Glutamatergic neuron (in vitro differentiated cells): Measurements from ENCODE around the gene SRRM3. TPM values are rescaled to one million over a fixed set of nuclear protein-coding genes. Genes with fewer than 3 reads are reported as not detected.

Source experiments
- DNase-seq: peaks from one replicate; pipeline ENCODE4 v3.0.0; 2022
- H3K27ac Mint-ChIP-seq: one replicate; pipeline ENCODE4 v1.8.0; 2020; ENCODE audit warnings: mild to moderate bottlenecking, mixed read lengths, inconsistent platforms; ENCODE audit not compliant: unreplicated experiment
- H3K27me3 Mint-ChIP-seq: one replicate; pipeline ENCODE4 v1.8.0; 2020; ENCODE audit warnings: mild to moderate bottlenecking, moderate library complexity, mixed read lengths, inconsistent platforms; ENCODE audit not compliant: unreplicated experiment
- H3K36me3 Mint-ChIP-seq: one replicate; pipeline ENCODE4 v1.8.0; 2020; ENCODE audit warnings: mild to moderate bottlenecking, mixed read lengths, inconsistent platforms; ENCODE audit not compliant: unreplicated experiment
- H3K4me1 Mint-ChIP-seq: one replicate; pipeline ENCODE4 v1.8.0; 2020; ENCODE audit warnings: mild to moderate bottlenecking, low read depth, mixed read lengths, inconsistent platforms; ENCODE audit not compliant: unreplicated experiment
- H3K4me3 Mint-ChIP-seq: one replicate; pipeline ENCODE4 v1.8.0; 2020; ENCODE audit warnings: mild to moderate bottlenecking, mixed read lengths, inconsistent platforms; ENCODE audit not compliant: unreplicated experiment
- H3K9me3 Mint-ChIP-seq: one replicate; pipeline ENCODE4 v1.8.0; 2020; ENCODE audit warnings: mild to moderate bottlenecking, moderate library complexity, mixed read lengths, inconsistent platforms; ENCODE audit not compliant: unreplicated experiment
- total RNA-seq: library from RNA; stranded (reverse); fragmentation: NEBNext Ultra II Directional; extraction: Animal tissue kit (Norgen Biotek cat#: 25700); gene quantifications from one replicate; pipeline ENCODE4 v1.2.1, GENCODE V29; 2021; ENCODE audit not compliant: unreplicated experiment
- TF ChIP-seq, protein P1 (sequence below): fragments of 200-600 bp; sonication (generic); IDR thresholded peaks from one replicate; pipeline ENCODE4 v1.5.0; 2021; ENCODE audit not compliant: partially characterized antibody, unreplicated experiment

The SRRM3 gene
- total RNA-seq, 1 donor from 2014 or later = 154 TPM

DNA sequence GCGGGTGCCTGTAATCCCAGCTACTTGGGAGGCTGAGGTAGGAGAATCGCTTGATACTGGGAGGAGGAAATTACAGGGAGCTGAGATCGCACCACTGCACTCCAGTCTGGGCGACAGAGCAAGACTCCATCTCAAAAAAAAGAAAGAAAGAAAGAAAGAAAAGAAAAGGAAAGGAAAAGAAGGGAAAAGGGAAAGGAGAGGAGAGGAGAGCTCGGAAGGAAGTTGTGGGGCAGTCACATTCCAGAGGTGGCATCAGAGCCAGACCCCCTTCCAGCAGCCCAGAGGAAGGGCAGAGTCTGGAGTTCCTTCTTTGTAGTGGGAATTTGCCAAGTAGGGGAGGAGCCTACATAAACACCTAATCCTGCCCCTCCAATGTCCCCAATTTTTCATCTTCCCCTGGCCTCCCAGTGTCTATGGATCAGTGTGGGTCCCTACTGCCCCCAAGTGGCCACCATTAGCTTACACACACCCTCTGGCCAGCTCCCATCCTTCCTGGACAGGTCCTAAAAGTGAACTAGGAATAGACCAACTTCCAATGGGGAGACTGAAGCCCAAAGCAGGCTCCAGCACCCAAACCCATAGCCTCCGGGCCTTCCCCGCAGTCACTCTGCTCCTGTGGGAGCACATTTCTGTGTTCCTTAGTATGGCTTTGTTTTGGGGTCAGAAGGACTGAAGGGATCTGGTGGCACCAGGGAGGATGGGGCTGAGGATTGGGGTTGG, 61.1 kb downstream of the SRRM3 start:
- DNase-seq = peak; percentile 80
- TF ChIP-seq, protein P1, sequence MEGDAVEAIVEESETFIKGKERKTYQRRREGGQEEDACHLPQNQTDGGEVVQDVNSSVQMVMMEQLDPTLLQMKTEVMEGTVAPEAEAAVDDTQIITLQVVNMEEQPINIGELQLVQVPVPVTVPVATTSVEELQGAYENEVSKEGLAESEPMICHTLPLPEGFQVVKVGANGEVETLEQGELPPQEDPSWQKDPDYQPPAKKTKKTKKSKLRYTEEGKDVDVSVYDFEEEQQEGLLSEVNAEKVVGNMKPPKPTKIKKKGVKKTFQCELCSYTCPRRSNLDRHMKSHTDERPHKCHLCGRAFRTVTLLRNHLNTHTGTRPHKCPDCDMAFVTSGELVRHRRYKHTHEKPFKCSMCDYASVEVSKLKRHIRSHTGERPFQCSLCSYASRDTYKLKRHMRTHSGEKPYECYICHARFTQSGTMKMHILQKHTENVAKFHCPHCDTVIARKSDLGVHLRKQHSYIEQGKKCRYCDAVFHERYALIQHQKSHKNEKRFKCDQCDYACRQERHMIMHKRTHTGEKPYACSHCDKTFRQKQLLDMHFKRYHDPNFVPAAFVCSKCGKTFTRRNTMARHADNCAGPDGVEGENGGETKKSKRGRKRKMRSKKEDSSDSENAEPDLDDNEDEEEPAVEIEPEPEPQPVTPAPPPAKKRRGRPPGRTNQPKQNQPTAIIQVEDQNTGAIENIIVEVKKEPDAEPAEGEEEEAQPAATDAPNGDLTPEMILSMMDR = peak; percentile 66
- no peak overlapping the region for H3K27ac Mint-ChIP-seq
- peaks cover 3% of the 10 kb centered on the region for H3K27me3 Mint-ChIP-seq
- H3K4me3 Mint-ChIP-seq = no peak overlapping the region
- H3K9me3 Mint-ChIP-seq = peaks cover 2% of the 10 kb centered on the region
- H3K36me3 Mint-ChIP-seq = no peaks in the 10 kb centered on the region
- H3K4me1 Mint-ChIP-seq = peaks cover 8% of the 10 kb centered on the region

DNA sequence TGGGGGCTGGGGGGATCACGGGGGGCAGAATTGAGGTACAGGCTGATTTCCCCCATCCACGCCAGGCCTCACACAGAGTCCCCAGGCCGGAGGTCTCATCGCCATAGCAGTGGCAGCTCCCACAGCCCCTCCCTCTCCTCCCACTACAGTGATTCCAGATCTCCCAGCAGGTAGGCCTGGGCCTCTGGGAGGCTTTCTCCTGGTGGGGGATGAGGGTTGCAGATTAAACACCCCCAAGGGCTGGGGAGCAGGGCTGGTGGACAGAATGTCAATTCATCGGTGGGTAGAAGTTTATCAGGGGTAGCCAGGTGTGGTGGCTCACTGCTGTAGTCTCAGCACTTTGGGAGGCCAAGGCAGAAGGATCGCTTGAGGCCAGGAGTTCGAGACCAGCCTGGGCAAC, 63.6 kb downstream of the SRRM3 start:
- TF ChIP-seq, protein P1 = no peak
- Mint-ChIP-seq H3K4me3 (no peak overlapping the region), H3K36me3 (no peaks in the 10 kb centered on the region), H3K9me3 (peaks cover 2% of the 10 kb centered on the region), H3K27ac (no peak overlapping the region), H3K4me1 (peaks cover 8% of the 10 kb centered on the region), H3K27me3 (peaks cover 3% of the 10 kb centered on the region)
- no peak for DNase-seq

DNA sequence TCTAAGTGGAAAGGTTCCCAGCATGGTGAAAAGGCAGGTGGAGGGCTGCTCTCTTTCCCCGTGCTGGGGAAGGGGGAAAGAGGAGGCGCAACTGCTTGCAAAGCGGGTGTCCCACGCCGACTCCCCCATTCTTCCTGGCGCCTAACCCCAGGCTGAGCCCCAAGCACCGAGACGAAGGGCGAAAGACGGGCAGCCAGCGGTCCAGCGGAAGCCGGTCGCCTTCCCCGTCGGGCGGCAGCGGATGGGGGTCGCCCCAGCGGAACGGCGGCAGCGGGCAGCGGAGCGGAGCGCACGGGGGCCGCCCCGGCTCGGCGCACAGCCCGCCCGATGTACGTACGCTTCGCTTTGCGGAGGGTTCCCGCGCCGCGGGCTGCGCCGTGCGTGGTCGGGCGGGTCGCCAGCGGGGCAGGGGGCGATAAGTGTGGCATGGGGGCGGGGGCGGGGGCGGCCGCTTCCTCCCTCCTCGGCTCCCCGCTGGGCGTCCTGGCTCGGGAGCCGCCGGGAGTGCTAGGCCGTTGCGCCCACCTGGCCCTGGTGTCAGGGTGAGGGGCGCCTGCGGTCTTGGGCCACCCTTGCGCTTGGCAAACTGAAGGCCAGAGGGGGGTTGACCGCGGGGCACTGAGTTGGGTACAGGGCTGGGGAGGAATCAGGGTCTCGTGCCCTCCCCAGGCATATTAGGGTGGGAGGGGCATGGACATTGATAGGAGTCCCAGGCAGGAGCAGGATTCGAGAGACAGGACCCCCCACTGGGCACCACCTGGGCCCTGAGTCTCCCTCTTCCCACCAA, 65.6 kb downstream of the SRRM3 start:
- H3K27me3 Mint-ChIP-seq = no peaks in the 10 kb centered on the region
- DNase-seq = no peak
- no peak overlapping the region for H3K4me3 Mint-ChIP-seq
- peaks cover 2% of the 10 kb centered on the region for H3K9me3 Mint-ChIP-seq
- TF ChIP-seq, protein P1 = no peak
- H3K36me3 Mint-ChIP-seq = no peaks in the 10 kb centered on the region
- H3K27ac Mint-ChIP-seq = no peak overlapping the region
- H3K4me1 Mint-ChIP-seq = peaks cover 2% of the 10 kb centered on the region

DNA sequence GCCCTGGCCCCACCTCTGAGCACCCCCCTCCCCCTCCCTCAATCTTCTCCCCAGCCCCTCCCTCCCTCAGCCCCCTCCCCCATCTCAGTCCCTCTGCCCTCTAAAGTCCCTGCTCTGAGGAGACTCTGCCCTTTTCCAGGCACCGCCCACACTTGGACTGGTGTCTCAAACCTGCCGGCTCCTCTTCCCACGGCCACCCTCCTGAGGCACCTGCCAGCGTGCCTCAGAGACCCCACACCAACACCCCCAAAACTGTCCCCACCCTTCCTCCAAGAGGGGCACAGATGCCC, 66.1 kb downstream of the SRRM3 start:
- Mint-ChIP-seq H3K4me3 (no peak overlapping the region), H3K9me3 (no peaks in the 10 kb centered on the region), H3K4me1 (peaks cover 3% of the 10 kb centered on the region), H3K27me3 (peaks cover under 1% of the 10 kb centered on the region), H3K36me3 (no peaks in the 10 kb centered on the region), H3K27ac (no peak overlapping the region)
- DNase-seq = no peak
- TF ChIP-seq, protein P1 = no peak

DNA sequence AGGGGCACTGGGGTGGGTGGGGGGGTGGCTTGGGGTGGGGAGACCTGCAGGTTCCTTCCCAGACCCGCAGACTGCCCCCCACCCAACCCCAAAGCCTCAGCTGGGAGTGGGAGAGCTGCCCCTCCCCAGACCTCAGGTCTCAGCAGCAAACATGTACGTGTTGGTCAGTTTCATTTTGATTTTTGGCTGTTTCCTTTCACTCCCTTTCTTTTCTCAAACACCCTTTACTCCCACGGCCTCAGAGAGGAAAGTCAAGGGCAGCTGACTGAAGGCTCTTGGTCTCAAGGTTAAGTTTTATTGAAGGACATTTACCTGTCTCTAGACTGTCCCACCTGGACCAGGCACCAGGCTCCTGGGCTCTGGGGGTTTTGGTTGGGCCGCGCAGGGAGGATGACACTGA, 66.7 kb downstream of the SRRM3 start:
- H3K36me3 Mint-ChIP-seq = peaks cover under 1% of the 10 kb centered on the region
- TF ChIP-seq, protein P1 = no peak
- no peak for DNase-seq
- no peak overlapping the region for H3K27ac Mint-ChIP-seq
- H3K4me1 Mint-ChIP-seq = peaks cover 6% of the 10 kb centered on the region
- H3K27me3 Mint-ChIP-seq = peaks cover 2% of the 10 kb centered on the region
- peaks cover 2% of the 10 kb centered on the region for H3K9me3 Mint-ChIP-seq
- no peak overlapping the region for H3K4me3 Mint-ChIP-seq
